ENCODE measurements around the gene ATG9A. TPM values are rescaled to one million over a fixed set of nuclear protein-coding genes. Genes with fewer than 3 reads are reported as not detected.
A peak's percentile ranks its signal among the peaks of the same experiment; 100 is the strongest.
"Not testable (repeated sequence)": the region's sequence is repeated elsewhere in the genome, so short reads cannot be mapped to it uniquely, and the experiment has no call there.

ATG9A gene
- total and polyA plus RNA-seq, 4 experiments from 2014 or later, result 10.3 to 53.0 (median 38.2) TPM

DNA sequence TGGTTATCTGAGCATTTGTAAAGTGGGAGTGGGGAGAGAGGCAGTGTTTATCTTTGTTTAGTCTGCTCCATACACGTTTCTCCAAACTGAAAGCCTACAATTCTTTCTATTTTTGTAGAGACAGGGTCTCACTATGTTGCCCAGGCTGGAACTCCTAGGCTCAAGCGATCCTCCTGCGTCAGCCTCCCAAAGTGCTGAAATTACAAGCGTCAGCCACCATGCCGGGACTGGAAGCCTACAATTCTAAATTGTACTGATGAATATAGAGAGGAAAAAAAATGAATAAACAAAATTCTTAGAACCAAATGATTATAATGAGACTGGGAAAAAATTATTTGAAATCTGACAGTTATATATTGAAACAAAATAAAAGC is 24.3 kb downstream of the ATG9A start:
- intact Hi-C loops (cut with micrococcal nuclease), result no loop called here
- Mint-ChIP-seq H3K27me3 (no peaks in the 10 kb centered on the region), H3K4me3 (peak overlapping the region in 5 of 8 donors; percentile 15 to 52 (median 35)), H3K36me3 (peaks cover 11 to 21% of the 10 kb centered on the region in 2 donors), H3K27ac (peak overlapping the region in 6 of 7 donors; percentile 14 to 93 (median 47)), H3K4me1 (peaks cover 18 to 43% (median 29%) of the 10 kb centered on the region in 4 donors), H3K9me3 (no peaks in the 10 kb centered on the region)
- ChIA-PET CTCF (ENCODE audit: partially characterized antibody) (interaction anchor here (1.0 to 4.2 kb wide), 4 partner anchors 9 to 90 kb away, joined by 3 to 22 read pairs (median 3); no protein-coding TSS in a partner anchor), POLR2A (ENCODE audit: partially characterized antibody) (interaction anchor here (1.6 to 15.3 kb wide), 7 partner anchors 12 to 89 kb away, joined by 3 to 424 read pairs (median 40); partner anchors contain the start of genes ABCB6, CNPPD1, RETREG2 and SLC23A3)
- Histone ChIP-seq H3K9me3 (ENCODE audit: control insufficient read depth in 1 of 2, low read length in 2 of 2) (no peaks in the 10 kb centered on the region), H3K4me3 (ENCODE audit: low read length in 2 of 2) (no peak overlapping the region), H3K27me3 (ENCODE audit: insufficient read depth, low read length) (no peaks in the 10 kb centered on the region), H3K4me1 (ENCODE audit: insufficient read depth, low read length) (peaks cover 26% of the 10 kb centered on the region), H3K27ac (ENCODE audit: low read depth, low read length) (no peak overlapping the region), H3K36me3 (ENCODE audit: insufficient read depth, low read length) (peaks cover 24% of the 10 kb centered on the region)
- DNase-seq, result no peak

DNA sequence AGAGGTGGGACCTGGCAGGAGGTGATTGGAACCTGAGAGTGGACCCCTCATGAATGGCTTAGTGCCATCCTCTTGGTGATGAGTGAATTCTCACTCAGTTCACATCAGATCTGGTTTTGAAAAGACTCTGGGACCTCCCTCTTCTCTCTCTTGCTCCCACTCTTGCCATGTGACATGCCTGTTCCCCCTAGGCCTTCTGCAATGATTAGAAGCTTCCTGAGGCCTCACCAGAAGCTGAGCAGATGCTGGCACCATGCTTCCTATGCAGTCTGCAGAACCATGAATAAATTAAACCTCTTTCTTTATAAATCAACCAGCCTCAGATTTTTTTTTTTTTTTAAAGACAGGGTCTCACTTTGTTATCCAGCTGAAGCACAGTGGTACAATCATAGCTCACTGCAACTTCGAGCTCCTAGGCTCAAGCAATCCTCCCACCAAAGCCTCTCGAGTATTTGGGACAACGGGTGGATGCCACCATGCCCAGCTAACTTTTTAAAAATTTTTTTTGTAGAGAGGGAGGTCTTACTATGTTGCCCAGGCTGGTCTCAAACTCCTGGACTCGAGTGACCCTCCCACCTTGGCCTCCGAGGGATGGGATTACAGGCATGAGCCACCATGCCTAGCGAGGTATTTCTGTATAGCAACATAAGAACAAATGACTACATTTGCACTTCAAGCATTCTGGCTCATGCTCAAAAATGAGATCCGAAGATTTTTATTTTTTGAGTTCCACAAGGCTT is 24.8 kb downstream of the ATG9A start:
- Histone ChIP-seq H3K36me3 (ENCODE audit: insufficient read depth, low read length) (peaks cover 21% of the 10 kb centered on the region), H3K27ac (ENCODE audit: low read depth, low read length) (no peak overlapping the region), H3K4me3 (ENCODE audit: low read length in 2 of 2) (no peak overlapping the region), H3K27me3 (ENCODE audit: insufficient read depth, low read length) (no peaks in the 10 kb centered on the region), H3K4me1 (ENCODE audit: insufficient read depth, low read length) (peaks cover 20% of the 10 kb centered on the region), H3K9me3 (ENCODE audit: control insufficient read depth in 1 of 2, low read length in 2 of 2) (no peaks in the 10 kb centered on the region)
- POLR2A ChIA-PET (ENCODE audit: partially characterized antibody), result interaction anchor here (1.6 kb wide), 1 partner anchor 49 kb away, joined by 3 read pairs; the partner anchor contains the start of genes TUBA4A and TUBA4B
- Mint-ChIP-seq H3K4me3 (peak overlapping the region in 3 of 8 donors; percentile 15 to 35 (median 20)), H3K36me3 (peaks cover 10 to 18% of the 10 kb centered on the region in 2 donors), H3K27ac (peak overlapping the region in 2 of 7 donors; percentile 63 to 93), H3K4me1 (peaks cover 18 to 38% (median 26%) of the 10 kb centered on the region in 4 donors), H3K9me3 (no peaks in the 10 kb centered on the region), H3K27me3 (peaks cover under 1% of the 10 kb centered on the region in 2 donors)
- intact Hi-C loops (cut with micrococcal nuclease), result no loop called here
- DNase-seq, result no peak
- CTCF ChIA-PET (ENCODE audit: partially characterized antibody), result interaction anchor here (0.8 to 1.2 kb wide), 4 partner anchors 34 to 91 kb away, joined by 3 to 4 read pairs (median 4); no protein-coding TSS in a partner anchor

DNA sequence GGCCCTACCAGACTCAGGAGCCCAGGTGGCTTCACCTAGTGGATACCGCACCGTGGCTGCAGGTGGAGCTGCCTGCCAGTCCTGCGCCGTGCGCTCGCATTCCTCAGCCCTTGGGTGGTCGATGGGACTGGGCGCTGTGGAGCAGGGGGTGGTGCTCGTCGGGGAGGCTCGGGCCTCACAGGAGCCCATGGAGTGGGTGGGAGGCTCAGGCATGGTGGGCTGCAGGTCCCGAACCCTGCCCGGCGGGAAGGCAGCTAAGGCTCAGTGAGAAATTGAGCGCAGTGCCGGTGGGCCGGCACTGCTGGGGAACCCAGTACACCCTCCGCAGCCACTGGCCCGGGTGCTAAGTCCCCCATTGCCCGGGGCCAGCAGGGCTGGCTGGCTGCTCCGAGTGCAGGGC is 28.1 kb downstream of the ATG9A start:
- CTCF ChIA-PET (ENCODE audit: partially characterized antibody), result interaction anchor here (1.4 to 3.4 kb wide), 5 partner anchors 10 to 94 kb away, joined by 3 to 15 read pairs (median 7); no protein-coding TSS in a partner anchor
- peaks cover 6 to 13% (median 8%) of the 10 kb centered on the region in 4 donors for H3K4me1 Mint-ChIP-seq
- POLR2A ChIA-PET (ENCODE audit: partially characterized antibody), result interaction anchor here (1.5 to 2.5 kb wide), 2 partner anchors 20 to 25 kb away, joined by 4 to 8 read pairs; partner anchors contain the start of gene CNPPD1
- H3K27me3 ChIP-seq (ENCODE audit: insufficient read depth, low read length); DNase-seq; H3K9me3 Mint-ChIP-seq; H3K9me3 ChIP-seq (ENCODE audit: control insufficient read depth in 1 of 2, low read length in 2 of 2); H3K36me3 ChIP-seq (ENCODE audit: insufficient read depth, low read length); H3K36me3 Mint-ChIP-seq; H3K27me3 Mint-ChIP-seq; H3K4me3 Mint-ChIP-seq; H3K27ac ChIP-seq (ENCODE audit: low read depth, low read length); intact Hi-C loops (cut with micrococcal nuclease); H3K4me1 ChIP-seq (ENCODE audit: insufficient read depth, low read length); H3K27ac Mint-ChIP-seq; H3K4me3 ChIP-seq (ENCODE audit: low read length in 2 of 2): not testable (repeated sequence)

DNA sequence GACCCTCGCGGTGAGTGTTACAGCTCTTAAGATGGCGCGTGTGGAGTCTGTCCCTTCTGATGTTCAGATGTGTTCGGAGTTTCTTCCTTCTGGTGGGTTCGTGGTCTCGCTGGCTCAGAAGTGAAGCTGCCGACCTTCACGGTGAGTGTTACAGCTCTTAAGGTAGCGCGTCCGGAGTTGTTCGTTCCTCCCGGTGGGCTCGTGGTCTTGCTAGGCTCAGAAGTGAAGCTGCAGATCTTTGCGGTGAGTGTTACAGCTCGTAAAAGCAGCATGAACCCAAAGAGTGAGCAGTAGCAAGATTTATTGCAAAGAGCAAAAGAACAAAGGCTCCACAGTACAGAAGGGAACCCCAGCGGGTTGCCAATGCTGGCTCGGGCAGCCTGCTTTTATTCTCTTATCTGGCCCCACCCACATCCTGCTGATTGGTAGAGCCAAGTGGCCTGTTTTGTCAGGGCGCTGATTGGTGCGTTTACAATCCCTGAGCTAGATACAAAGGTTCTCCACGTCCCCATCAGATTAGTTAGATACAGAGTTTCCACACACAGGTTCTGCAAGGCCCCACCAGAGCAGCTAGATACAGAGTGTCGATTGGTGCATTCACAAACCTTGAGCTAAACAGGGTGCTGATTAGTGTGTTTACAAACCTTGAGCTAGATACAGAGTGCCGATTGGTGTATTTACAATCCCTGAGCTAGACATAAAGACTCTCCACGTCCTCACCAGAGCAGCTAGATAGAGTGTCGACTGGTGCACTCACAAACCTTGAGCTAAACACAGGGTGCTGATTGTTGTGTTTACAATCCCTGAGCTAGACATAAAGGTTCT is 28.7 kb downstream of the ATG9A start:
- ChIA-PET CTCF (ENCODE audit: partially characterized antibody) (interaction anchor here (1.4 to 3.4 kb wide), 5 partner anchors 10 to 94 kb away, joined by 3 to 15 read pairs (median 7); no protein-coding TSS in a partner anchor), POLR2A (ENCODE audit: partially characterized antibody) (interaction anchor here (1.5 to 2.5 kb wide), 2 partner anchors 19 to 24 kb away, joined by 4 to 8 read pairs; partner anchors contain the start of gene CNPPD1)
- H3K4me1 Mint-ChIP-seq; H3K4me1 ChIP-seq (ENCODE audit: insufficient read depth, low read length); H3K27me3 ChIP-seq (ENCODE audit: insufficient read depth, low read length); H3K9me3 Mint-ChIP-seq; H3K9me3 ChIP-seq (ENCODE audit: control insufficient read depth in 1 of 2, low read length in 2 of 2); H3K36me3 ChIP-seq (ENCODE audit: insufficient read depth, low read length); H3K27ac ChIP-seq (ENCODE audit: low read depth, low read length); H3K27me3 Mint-ChIP-seq; H3K36me3 Mint-ChIP-seq; intact Hi-C loops (cut with micrococcal nuclease); H3K4me3 ChIP-seq (ENCODE audit: low read length in 2 of 2): not testable (repeated sequence)
- DNase-seq, result peak in 1 of 5 donors; percentile 15
- Mint-ChIP-seq H3K27ac (peak overlapping the region in 6 of 7 donors; percentile 47 to 94 (median 67)), H3K4me3 (peak overlapping the region; percentile 63 to 83 (median 81))

DNA sequence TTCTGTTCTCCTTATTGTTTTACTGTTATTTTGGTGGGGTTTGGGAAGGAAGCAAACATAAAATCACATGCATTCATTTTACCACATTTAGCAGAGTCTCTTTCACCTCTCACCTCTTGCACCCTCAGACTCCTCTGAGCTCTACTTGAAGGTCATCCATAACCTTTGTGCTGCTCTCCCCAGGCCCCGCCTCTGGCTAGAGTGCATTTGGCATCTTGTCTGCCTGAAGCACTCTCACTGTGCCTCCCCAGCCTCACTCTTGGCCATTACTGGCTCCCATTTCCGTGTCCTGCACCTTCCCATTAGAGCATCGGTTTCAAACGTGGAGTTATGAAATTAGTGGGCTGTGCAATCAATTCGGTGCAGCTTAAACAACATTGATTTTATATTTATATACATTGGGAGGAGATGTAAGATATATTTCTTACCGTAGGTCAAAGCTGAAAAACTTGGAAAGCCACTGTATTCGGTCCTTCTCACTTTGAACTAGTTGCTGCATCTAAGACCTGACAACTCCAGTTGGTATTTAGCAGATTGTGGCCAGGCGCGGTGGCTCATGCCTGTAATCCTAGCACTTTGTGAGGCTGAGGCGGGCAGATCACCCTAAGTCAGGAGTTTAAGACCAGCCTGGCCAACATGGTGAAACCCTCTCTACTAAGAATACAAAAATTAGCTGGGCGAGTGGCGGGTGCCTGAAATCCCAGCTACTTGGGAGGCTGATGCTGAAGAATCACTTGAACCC is 29.8 kb downstream of the ATG9A start:
- ChIA-PET POLR2A (ENCODE audit: partially characterized antibody) (interaction anchor here (1.3 to 2.5 kb wide), 2 partner anchors 18 to 23 kb away, joined by 4 to 8 read pairs; partner anchors contain the start of gene CNPPD1), CTCF (ENCODE audit: partially characterized antibody) (interaction anchor here (1.8 to 3.4 kb wide), 3 partner anchors 20 to 95 kb away, joined by 5 to 15 read pairs (median 8); no protein-coding TSS in a partner anchor)
- Histone ChIP-seq H3K27ac (ENCODE audit: low read depth, low read length) (no peak overlapping the region), H3K9me3 (ENCODE audit: control insufficient read depth in 1 of 2, low read length in 2 of 2) (no peaks in the 10 kb centered on the region), H3K4me3 (ENCODE audit: low read length in 2 of 2) (no peak overlapping the region), H3K36me3 (ENCODE audit: insufficient read depth, low read length) (no peaks in the 10 kb centered on the region), H3K27me3 (ENCODE audit: insufficient read depth, low read length) (no peaks in the 10 kb centered on the region), H3K4me1 (ENCODE audit: insufficient read depth, low read length) (no peaks in the 10 kb centered on the region)
- intact Hi-C loops (cut with micrococcal nuclease), result no loop called here
- H3K27ac Mint-ChIP-seq, result peak overlapping the region in 1 of 7 donors; percentile 2
- H3K4me1 Mint-ChIP-seq, result peaks cover 2 to 8% (median 4%) of the 10 kb centered on the region in 4 donors
- peaks cover 0 to 3% of the 10 kb centered on the region in 2 donors for H3K36me3 Mint-ChIP-seq
- no peak overlapping the region for H3K4me3 Mint-ChIP-seq
- no peak for DNase-seq
- H3K9me3 Mint-ChIP-seq, result no peaks in the 10 kb centered on the region
- peaks cover 5 to 8% of the 10 kb centered on the region in 2 donors for H3K27me3 Mint-ChIP-seq

DNA sequence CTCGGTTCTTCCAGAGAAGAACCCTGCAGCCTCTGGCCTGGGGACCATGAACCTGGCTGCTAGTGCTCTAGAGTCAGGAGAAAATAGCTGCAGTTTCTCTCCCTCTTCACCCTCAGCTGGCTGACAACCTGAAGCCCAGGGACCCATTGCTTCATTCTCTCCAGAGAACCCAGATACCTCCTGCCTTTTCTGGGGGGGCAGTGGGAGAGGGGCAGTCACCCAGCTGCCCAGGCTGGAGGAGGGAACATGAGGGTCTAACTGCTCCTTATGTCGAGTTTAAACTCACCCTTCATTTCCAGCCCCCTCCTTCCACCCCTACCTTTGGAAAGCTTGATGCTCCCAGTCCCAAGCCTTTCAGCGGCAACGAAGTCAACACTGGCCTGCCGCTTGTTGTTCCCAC is 30.5 kb downstream of the ATG9A start:
- H3K4me3 Mint-ChIP-seq, result no peak overlapping the region
- H3K9me3 Mint-ChIP-seq, result no peaks in the 10 kb centered on the region
- H3K27me3 ChIP-seq (ENCODE audit: insufficient read depth, low read length), result no peaks in the 10 kb centered on the region
- H3K4me3 ChIP-seq (ENCODE audit: low read length in 2 of 2), result no peak overlapping the region
- no peaks in the 10 kb centered on the region for H3K9me3 ChIP-seq (ENCODE audit: control insufficient read depth in 1 of 2, low read length in 2 of 2)
- no peak for DNase-seq
- H3K36me3 Mint-ChIP-seq, result peaks cover 0 to 3% of the 10 kb centered on the region in 2 donors
- CTCF ChIA-PET (ENCODE audit: partially characterized antibody), result interaction anchor here (2.3 to 3.4 kb wide), 2 partner anchors 19 to 96 kb away, joined by 8 to 15 read pairs; no protein-coding TSS in a partner anchor
- H3K36me3 ChIP-seq (ENCODE audit: insufficient read depth, low read length), result no peaks in the 10 kb centered on the region
- intact Hi-C loops (cut with micrococcal nuclease), result no loop called here
- peaks cover 2 to 8% (median 4%) of the 10 kb centered on the region in 4 donors for H3K4me1 Mint-ChIP-seq
- no peak overlapping the region for H3K27ac ChIP-seq (ENCODE audit: low read depth, low read length)
- no peak overlapping the region for H3K27ac Mint-ChIP-seq
- no peaks in the 10 kb centered on the region for H3K4me1 ChIP-seq (ENCODE audit: insufficient read depth, low read length)
- H3K27me3 Mint-ChIP-seq, result peaks cover 5 to 8% of the 10 kb centered on the region in 2 donors
- POLR2A ChIA-PET (ENCODE audit: partially characterized antibody), result interaction anchor here (1.3 to 2.5 kb wide), 2 partner anchors 18 to 22 kb away, joined by 4 to 8 read pairs; partner anchors contain the start of gene CNPPD1

Data from CD4-positive, alpha-beta memory T cell (primary cell).